Stimulated activated CD4-positive, alpha-beta T cell treated with anti-CD3 and anti-CD28 coated beads, Interleukin-1b, Interleukin-23, amount 100 ng/mL, for 1 hour (primary cell): ENCODE results near the gene LGALS9.
"Not testable (repeated sequence)": the region's sequence is repeated elsewhere in the genome, so short reads cannot be mapped to it uniquely, and the experiment has no call there.

ENCODE experiments used
- DNase-seq, 2 donors: peaks; one replicate each; pipeline ENCODE4 v3.0.0-alpha.2; 2020; ENCODE audit warnings: low read depth in 2 of 2

LGALS9 gene

GRCh38 chr17:27654136-27654535 is 23.1 kb downstream of the LGALS9 start:
- no peak for DNase-seq

GRCh38 chr17:27654654-27655524 is 23.9 kb downstream of the LGALS9 start:
- peak; percentile 24 to 59 for DNase-seq

- DNase-seq: not testable (repeated sequence)
Measured at GRCh38 chr17:27655525-27656111, 24.6 kb downstream of the LGALS9 start.

GRCh38 chr17:27656620-27657019 is 25.6 kb downstream of the LGALS9 start:
- not testable (repeated sequence) for DNase-seq

GRCh38 chr17:27657620-27658019 is 26.6 kb downstream of the LGALS9 start:
- no peak for DNase-seq

- no peak for DNase-seq
Measured at GRCh38 chr17:27659683-27660082, 28.7 kb downstream of the LGALS9 start.

GRCh38 chr17:27660436-27660835 is 29.4 kb downstream of the LGALS9 start:
- no peak for DNase-seq

GRCh38 chr17:27663936-27664605 is 33.1 kb downstream of the LGALS9 start:
- DNase-seq: no peak

- DNase-seq: no peak
Measured at GRCh38 chr17:27664606-27664965, 33.6 kb downstream of the LGALS9 start.

GRCh38 chr17:27665549-27665948 is 34.6 kb downstream of the LGALS9 start:
- DNase-seq: no peak

GRCh38 chr17:27666270-27666669 is 35.3 kb downstream of the LGALS9 start:
- not testable (repeated sequence) for DNase-seq

- no peak for DNase-seq
Measured at GRCh38 chr17:27666831-27667560, 36.0 kb downstream of the LGALS9 start.

GRCh38 chr17:27667656-27668487 is 36.9 kb downstream of the LGALS9 start:
- DNase-seq: no peak

- no peak for DNase-seq
Measured at GRCh38 chr17:27668488-27668823, 37.5 kb downstream of the LGALS9 start.

GRCh38 chr17:27669136-27669535 is 38.1 kb downstream of the LGALS9 start:
- no peak for DNase-seq

- DNase-seq: no peak
Measured at GRCh38 chr17:27669850-27670249, 38.9 kb downstream of the LGALS9 start.

- DNase-seq: no peak
Measured at GRCh38 chr17:27670791-27671590, 40.0 kb downstream of the LGALS9 start.

- DNase-seq: no peak
Measured at GRCh38 chr17:27671591-27671910, 40.6 kb downstream of the LGALS9 start.

GRCh38 chr17:27671977-27672480 is 41.0 kb downstream of the LGALS9 start:
- not testable (repeated sequence) for DNase-seq

GRCh38 chr17:27674335-27674734 is 43.3 kb downstream of the LGALS9 start:
- DNase-seq: no peak
